HFFc6 (cell line): ENCODE data around the gene RAB4B. TPM values are rescaled to one million over a fixed set of nuclear protein-coding genes. Genes with fewer than 3 reads are reported as not detected.

Experiments
- DNase-seq: peaks from one replicate; pipeline ENCODE4 v3.0.0-alpha.2; 2018
- H3K27ac Mint-ChIP-seq: 2 replicates; pipeline ENCODE4 v1.8.0; 2020; ENCODE audit warnings: mild to moderate bottlenecking, mixed read lengths
- H3K27me3 Mint-ChIP-seq: 2 replicates; pipeline ENCODE4 v1.8.0; 2021; ENCODE audit warnings: mild to moderate bottlenecking, moderate library complexity, mixed read lengths; ENCODE audit not compliant: insufficient read depth
- H3K36me3 Mint-ChIP-seq: 2 replicates; pipeline ENCODE4 v1.8.0; 2021; ENCODE audit warnings: low read depth, mixed read lengths
- H3K4me1 Mint-ChIP-seq: 2 replicates; pipeline ENCODE4 v1.8.0; 2020; ENCODE audit warnings: low read depth, mixed read lengths
- H3K4me3 Mint-ChIP-seq: 2 replicates; pipeline ENCODE4 v1.8.0; 2020; ENCODE audit warnings: mild to moderate bottlenecking, moderate library complexity, mixed read lengths
- H3K9me3 Mint-ChIP-seq: 2 replicates; pipeline ENCODE4 v1.8.0; 2020; ENCODE audit warnings: mild to moderate bottlenecking, mixed read lengths
- CTCF ChIP-seq: fragments of 200-600 bp; sonication (generic); IDR thresholded peaks from 2 replicates; pipeline ENCODE4 v1.5.0; 2021; ENCODE audit warnings: antibody characterized with exemption, mild to moderate bottlenecking
- total RNA-seq, 6 experiments: library from RNA; stranded (reverse); fragmentation: NEBNext Ultra II Directional; extraction: Animal tissue kit (Norgen Biotek cat#: 25700); gene quantifications; 2 replicates in 1 of 6; 3 replicates in 5 of 6; pipeline ENCODE4 v1.2.3, GENCODE V29; 2021

The RAB4B gene
- total RNA-seq, 6 experiments from 2014 or later, result 20.4 to 26.4 (median 22.0) TPM

- H3K36me3 Mint-ChIP-seq, result peaks cover 51% of the 10 kb centered on the region
- H3K4me1 Mint-ChIP-seq, result peaks cover 30% of the 10 kb centered on the region
- no peak overlapping the region for H3K4me3 Mint-ChIP-seq
- peaks cover 6% of the 10 kb centered on the region for H3K27me3 Mint-ChIP-seq
- DNase-seq, result no peak
- H3K9me3 Mint-ChIP-seq, result no peaks in the 10 kb centered on the region
- TF ChIP-seq CTCF, result no peak
- no peak overlapping the region for H3K27ac Mint-ChIP-seq
Observed at GRCh38 chr19:40755248-40755624, 22.8 kb upstream of the RAB4B start.

- no peak overlapping the region for H3K4me3 Mint-ChIP-seq
- H3K9me3 Mint-ChIP-seq, result no peaks in the 10 kb centered on the region
- DNase-seq, result no peak
- peaks cover 55% of the 10 kb centered on the region for H3K36me3 Mint-ChIP-seq
- peaks cover 2% of the 10 kb centered on the region for H3K27me3 Mint-ChIP-seq
- H3K27ac Mint-ChIP-seq, result no peak overlapping the region; the same call in 1 of the 2 replicates
- H3K4me1 Mint-ChIP-seq, result peaks cover 29% of the 10 kb centered on the region
- no peak for TF ChIP-seq CTCF
Observed at GRCh38 chr19:40755791-40756190, 22.3 kb upstream of the RAB4B start.

- H3K4me3 Mint-ChIP-seq, result no peak overlapping the region
- peaks cover 2% of the 10 kb centered on the region for H3K27me3 Mint-ChIP-seq
- no peak for DNase-seq
- no peak for TF ChIP-seq CTCF
- peaks cover 53% of the 10 kb centered on the region for H3K36me3 Mint-ChIP-seq
- H3K27ac Mint-ChIP-seq, result no peak overlapping the region; the same call in 1 of the 2 replicates
- H3K4me1 Mint-ChIP-seq, result peaks cover 29% of the 10 kb centered on the region
- H3K9me3 Mint-ChIP-seq, result no peaks in the 10 kb centered on the region
Observed at GRCh38 chr19:40756502-40757110, 21.4 kb upstream of the RAB4B start.

- Mint-ChIP-seq H3K4me1 (peaks cover 23% of the 10 kb centered on the region), H3K9me3 (no peaks in the 10 kb centered on the region), H3K4me3 (no peak overlapping the region), H3K27ac (no peak overlapping the region), H3K27me3 (peaks cover 4% of the 10 kb centered on the region), H3K36me3 (peaks cover 51% of the 10 kb centered on the region)
- no peak for TF ChIP-seq CTCF
- no peak for DNase-seq
Observed at GRCh38 chr19:40758491-40758890, 19.6 kb upstream of the RAB4B start.

- Mint-ChIP-seq H3K4me1 (peaks cover 20% of the 10 kb centered on the region), H3K36me3 (peaks cover 54% of the 10 kb centered on the region), H3K27me3 (peaks cover 4% of the 10 kb centered on the region), H3K4me3 (no peak overlapping the region), H3K27ac (no peak overlapping the region), H3K9me3 (no peaks in the 10 kb centered on the region)
- no peak for TF ChIP-seq CTCF
- no peak for DNase-seq
Observed at GRCh38 chr19:40759352-40759751, 18.7 kb upstream of the RAB4B start.
